ENCODE results near the gene EEF2.

- TF ChIP-seq, protein P1, sequence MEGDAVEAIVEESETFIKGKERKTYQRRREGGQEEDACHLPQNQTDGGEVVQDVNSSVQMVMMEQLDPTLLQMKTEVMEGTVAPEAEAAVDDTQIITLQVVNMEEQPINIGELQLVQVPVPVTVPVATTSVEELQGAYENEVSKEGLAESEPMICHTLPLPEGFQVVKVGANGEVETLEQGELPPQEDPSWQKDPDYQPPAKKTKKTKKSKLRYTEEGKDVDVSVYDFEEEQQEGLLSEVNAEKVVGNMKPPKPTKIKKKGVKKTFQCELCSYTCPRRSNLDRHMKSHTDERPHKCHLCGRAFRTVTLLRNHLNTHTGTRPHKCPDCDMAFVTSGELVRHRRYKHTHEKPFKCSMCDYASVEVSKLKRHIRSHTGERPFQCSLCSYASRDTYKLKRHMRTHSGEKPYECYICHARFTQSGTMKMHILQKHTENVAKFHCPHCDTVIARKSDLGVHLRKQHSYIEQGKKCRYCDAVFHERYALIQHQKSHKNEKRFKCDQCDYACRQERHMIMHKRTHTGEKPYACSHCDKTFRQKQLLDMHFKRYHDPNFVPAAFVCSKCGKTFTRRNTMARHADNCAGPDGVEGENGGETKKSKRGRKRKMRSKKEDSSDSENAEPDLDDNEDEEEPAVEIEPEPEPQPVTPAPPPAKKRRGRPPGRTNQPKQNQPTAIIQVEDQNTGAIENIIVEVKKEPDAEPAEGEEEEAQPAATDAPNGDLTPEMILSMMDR (conservative IDR thresholded peaks at IDR 0.05; ENCODE audit: low read depth, low read length) = no peak
- peak; percentile 17; the same call in 1 of the 2 replicates for TF ChIP-seq RAD21 (IDR thresholded peaks at IDR 0.05; ENCODE audit: low read length)
- peak; percentile 92 for TF ChIP-seq MXI1 (IDR thresholded peaks at IDR 0.05; ENCODE audit: borderline replicate concordance, low read depth, low read length)
- peak; percentile 18 for TF ChIP-seq RCOR1 (IDR thresholded peaks at IDR 0.05; ENCODE audit: insufficient replicate concordance, low read length)
- TF ChIP-seq CEBPB (IDR thresholded peaks at IDR 0.05; ENCODE audit: low read depth, low read length) = no peak; the same call in 1 of the 2 replicates
- TF ChIP-seq USF2 (IDR thresholded peaks at IDR 0.05; ENCODE audit: low read depth, low read length) = 0 out of 2 replicates have a peak, but pooled peaks have one; percentile 6
- TF ChIP-seq POLR2A (IDR thresholded peaks at IDR 0.05; ENCODE audit: low read depth, low read length) = peak; percentile 54
- peak; percentile 22; the same call in 1 of the 2 replicates for TF ChIP-seq RFX5 (IDR thresholded peaks at IDR 0.05; ENCODE audit: low read depth, low read length)
- TF ChIP-seq BHLHE40 (IDR thresholded peaks at IDR 0.05; ENCODE audit: low read depth, low read length) = 0 out of 2 replicates have a peak, but pooled peaks have one; percentile 37
- 0 out of 2 replicates have a peak, but pooled peaks have one; percentile 79 for TF ChIP-seq CHD1 (IDR thresholded peaks at IDR 0.05; ENCODE audit: low read depth, low read length)
- TF ChIP-seq MAZ (IDR thresholded peaks at IDR 0.05; ENCODE audit: borderline replicate concordance, low read depth, low read length) = peak; percentile 75
- TF ChIP-seq FOS (IDR thresholded peaks at IDR 0.05; ENCODE audit: low read depth, low read length) = peak; percentile 84
These were observed 16.5 kb downstream of the EEF2 start for GRCh38 chr19:3968556-3969434.
